Coronary artery (tissue), 2 donors: ENCODE results near the gene CCSER1.
"Not testable (repeated sequence)": the region's sequence is repeated elsewhere in the genome, so short reads cannot be mapped to it uniquely, and the experiment has no call there.

Source experiments
- DNase-seq: peaks from one replicate; pipeline ENCODE4 v3.0.0-alpha.2; 2017; ENCODE audit warnings: low spot score
- H3K27ac ChIP-seq, 2 donors: fragments of 200-600 bp; sonication (generic); one replicate each; pipeline ENCODE4 v1.5.1; 2016 to 2019
- H3K4me3 ChIP-seq: fragments of 200-600 bp; sonication (generic); 2 replicates; pipeline ENCODE4 v1.5.1; 2016; ENCODE audit warnings: mild to moderate bottlenecking, moderate library complexity
- CTCF ChIP-seq: fragments of 200-600 bp; sonication (generic); IDR thresholded peaks from one replicate; pipeline ENCODE4 v1.5.1; 2019; ENCODE audit warnings: antibody characterized with exemption

Gene CCSER1

GRCh38 chr4:90904021-90904420, 776.8 kb downstream of the CCSER1 start:
- Histone ChIP-seq H3K4me3 (no peak overlapping the region), H3K27ac (no peak overlapping the region)
- DNase-seq = no peak
- no peak for TF ChIP-seq CTCF

GRCh38 chr4:90906239-90906638, 779.0 kb downstream of the CCSER1 start:
- TF ChIP-seq CTCF = no peak

GRCh38 chr4:90911724-90912434, 784.7 kb downstream of the CCSER1 start:
- H3K4me3 ChIP-seq, H3K27ac ChIP-seq, DNase-seq: not testable (repeated sequence)

More at GRCh38 chr4:90906239-90906638, 779.0 kb downstream of the CCSER1 start:
- Histone ChIP-seq H3K27ac (no peak overlapping the region), H3K4me3 (no peak overlapping the region)
- DNase-seq = no peak

GRCh38 chr4:90922174-90922573, 795.0 kb downstream of the CCSER1 start:
- H3K27ac ChIP-seq = no peak overlapping the region
- H3K4me3 ChIP-seq = no peak overlapping the region
- no peak for TF ChIP-seq CTCF
- no peak for DNase-seq

GRCh38 chr4:90926957-90927356, 799.8 kb downstream of the CCSER1 start:
- TF ChIP-seq CTCF = no peak
- no peak overlapping the region for H3K27ac ChIP-seq
- no peak for DNase-seq
- no peak overlapping the region for H3K4me3 ChIP-seq

GRCh38 chr4:90943311-90943710, 816.1 kb downstream of the CCSER1 start:
- H3K27ac ChIP-seq = no peak overlapping the region
- H3K4me3 ChIP-seq = no peak overlapping the region
- no peak for DNase-seq
- TF ChIP-seq CTCF = no peak

- Histone ChIP-seq H3K27ac (no peak overlapping the region), H3K4me3 (no peak overlapping the region)
- no peak for TF ChIP-seq CTCF
- no peak for DNase-seq
These were observed 819.8 kb downstream of the CCSER1 start for GRCh38 chr4:90946945-90947344.
